OCI-LY7 (cell line): Measurements from ENCODE around the gene KMO.

Experiments used
- CTCF ChIP-seq: fragments of 200-600 bp; sonication (generic); conservative IDR thresholded peaks from 2 replicates; pipeline ENCODE4 v1.5.1; 2014; ENCODE audit warnings: mild to moderate bottlenecking, antibody characterized with exemption, low read length, moderate library complexity, mixed read lengths
- EZH2phosphoT487 ChIP-seq: fragments of 200-600 bp; sonication (generic); IDR thresholded peaks from 2 replicates; pipeline ENCODE4 v1.6.1; 2018; ENCODE audit warnings: low read depth, borderline replicate concordance, mild to moderate bottlenecking, mixed run types, antibody characterized with exemption, low read length, moderate library complexity, mixed read lengths

- TF ChIP-seq CTCF (no peak), EZH2phosphoT487 (no peak)
Measured at GRCh38 chr1:241617426-241617825, 85.2 kb downstream of the KMO start.
